ENCODE data around the gene ATG4D.

The ATG4D gene

GRCh38 chr19:10568826-10569651 is 25.3 kb downstream of the ATG4D start, which contains the start of gene CDKN2D (continued):
- TF ChIP-seq, protein P1, sequence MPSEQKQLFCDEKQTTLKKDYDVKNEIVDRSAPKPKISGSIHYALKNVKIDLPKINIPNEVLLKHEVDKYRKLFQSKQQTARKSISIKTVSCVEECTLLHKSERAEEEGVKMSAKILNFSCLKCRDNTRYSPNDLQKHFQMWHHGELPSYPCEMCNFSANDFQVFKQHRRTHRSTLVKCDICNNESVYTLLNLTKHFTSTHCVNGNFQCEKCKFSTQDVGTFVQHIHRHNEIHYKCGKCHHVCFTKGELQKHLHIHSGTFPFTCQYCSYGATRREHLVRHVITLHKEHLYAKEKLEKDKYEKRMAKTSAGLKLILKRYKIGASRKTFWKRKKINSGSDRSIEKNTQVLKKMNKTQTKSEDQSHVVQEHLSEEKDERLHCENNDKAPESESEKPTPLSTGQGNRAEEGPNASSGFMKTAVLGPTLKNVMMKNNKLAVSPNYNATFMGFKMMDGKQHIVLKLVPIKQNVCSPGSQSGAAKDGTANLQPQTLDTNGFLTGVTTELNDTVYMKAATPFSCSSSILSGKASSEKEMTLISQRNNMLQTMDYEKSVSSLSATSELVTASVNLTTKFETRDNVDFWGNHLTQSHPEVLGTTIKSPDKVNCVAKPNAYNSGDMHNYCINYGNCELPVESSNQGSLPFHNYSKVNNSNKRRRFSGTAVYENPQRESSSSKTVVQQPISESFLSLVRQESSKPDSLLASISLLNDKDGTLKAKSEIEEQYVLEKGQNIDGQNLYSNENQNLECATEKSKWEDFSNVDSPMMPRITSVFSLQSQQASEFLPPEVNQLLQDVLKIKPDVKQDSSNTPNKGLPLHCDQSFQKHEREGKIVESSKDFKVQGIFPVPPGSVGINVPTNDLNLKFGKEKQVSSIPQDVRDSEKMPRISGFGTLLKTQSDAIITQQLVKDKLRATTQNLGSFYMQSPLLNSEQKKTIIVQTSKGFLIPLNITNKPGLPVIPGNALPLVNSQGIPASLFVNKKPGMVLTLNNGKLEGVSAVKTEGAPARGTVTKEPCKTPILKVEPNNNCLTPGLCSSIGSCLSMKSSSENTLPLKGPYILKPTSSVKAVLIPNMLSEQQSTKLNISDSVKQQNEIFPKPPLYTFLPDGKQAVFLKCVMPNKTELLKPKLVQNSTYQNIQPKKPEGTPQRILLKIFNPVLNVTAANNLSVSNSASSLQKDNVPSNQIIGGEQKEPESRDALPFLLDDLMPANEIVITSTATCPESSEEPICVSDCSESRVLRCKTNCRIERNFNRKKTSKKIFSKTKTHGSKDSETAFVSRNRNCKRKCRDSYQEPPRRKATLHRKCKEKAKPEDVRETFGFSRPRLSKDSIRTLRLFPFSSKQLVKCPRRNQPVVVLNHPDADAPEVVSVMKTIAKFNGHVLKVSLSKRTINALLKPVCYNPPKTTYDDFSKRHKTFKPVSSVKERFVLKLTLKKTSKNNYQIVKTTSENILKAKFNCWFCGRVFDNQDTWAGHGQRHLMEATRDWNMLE (tag by site-specific recombination; conservative IDR thresholded peaks at IDR 0.05; ENCODE audit: low read depth), result no peak; the same call in 1 of the 2 replicates
- TF ChIP-seq ZFP37 (tag by site-specific recombination; IDR thresholded peaks at IDR 0.05) (peak; percentile 37; the same call in 1 of the 2 replicates), SALL2 (tag by site-specific recombination; IDR thresholded peaks at IDR 0.05; ENCODE audit: borderline replicate concordance) (no peak), ZBTB48 (tag by site-specific recombination; IDR thresholded peaks at IDR 0.05) (peak; percentile 50; the same call in 1 of the 2 replicates), ZNF514 (tag by site-specific recombination; IDR thresholded peaks at IDR 0.05) (no peak), SCRT2 (tag by site-specific recombination; IDR thresholded peaks at IDR 0.05) (peak; percentile 99), PRDM10 (tag by site-specific recombination; IDR thresholded peaks at IDR 0.05) (0 out of 2 replicates have a peak, but pooled peaks have one; percentile 42), SP7 (tag by site-specific recombination; IDR thresholded peaks at IDR 0.05) (peak; percentile 84), ZNF280D (tag by site-specific recombination; IDR thresholded peaks at IDR 0.05) (no peak), ZSCAN30 (tag by site-specific recombination; IDR thresholded peaks at IDR 0.05) (peak; percentile 30; the same call in 1 of the 2 replicates), YY2 (tag by site-specific recombination; IDR thresholded peaks at IDR 0.05) (0 out of 2 replicates have a peak, but pooled peaks have one; percentile 53), ZNF354C (tag by site-specific recombination; IDR thresholded peaks at IDR 0.05; ENCODE audit: borderline replicate concordance, low read depth) (no peak), ZBTB17 (tag by site-specific recombination; IDR thresholded peaks at IDR 0.05) (peak; percentile 80), ZNF530 (tag by site-specific recombination; IDR thresholded peaks at IDR 0.05; ENCODE audit: low read depth) (no peak), ZEB2 (tag by site-specific recombination; IDR thresholded peaks at IDR 0.05) (peak; percentile 93), ZNF394 (tag by site-specific recombination; IDR thresholded peaks at IDR 0.05; ENCODE audit: borderline replicate concordance) (peak; percentile 60), ZNF146 (tag by site-specific recombination; IDR thresholded peaks at IDR 0.05) (0 out of 2 replicates have a peak, but pooled peaks have one; percentile 13), ZNF843 (tag by site-specific recombination; IDR thresholded peaks at IDR 0.05) (0 out of 2 replicates have a peak, but pooled peaks have one; percentile 41)
- TF ChIP-seq, protein P2, sequence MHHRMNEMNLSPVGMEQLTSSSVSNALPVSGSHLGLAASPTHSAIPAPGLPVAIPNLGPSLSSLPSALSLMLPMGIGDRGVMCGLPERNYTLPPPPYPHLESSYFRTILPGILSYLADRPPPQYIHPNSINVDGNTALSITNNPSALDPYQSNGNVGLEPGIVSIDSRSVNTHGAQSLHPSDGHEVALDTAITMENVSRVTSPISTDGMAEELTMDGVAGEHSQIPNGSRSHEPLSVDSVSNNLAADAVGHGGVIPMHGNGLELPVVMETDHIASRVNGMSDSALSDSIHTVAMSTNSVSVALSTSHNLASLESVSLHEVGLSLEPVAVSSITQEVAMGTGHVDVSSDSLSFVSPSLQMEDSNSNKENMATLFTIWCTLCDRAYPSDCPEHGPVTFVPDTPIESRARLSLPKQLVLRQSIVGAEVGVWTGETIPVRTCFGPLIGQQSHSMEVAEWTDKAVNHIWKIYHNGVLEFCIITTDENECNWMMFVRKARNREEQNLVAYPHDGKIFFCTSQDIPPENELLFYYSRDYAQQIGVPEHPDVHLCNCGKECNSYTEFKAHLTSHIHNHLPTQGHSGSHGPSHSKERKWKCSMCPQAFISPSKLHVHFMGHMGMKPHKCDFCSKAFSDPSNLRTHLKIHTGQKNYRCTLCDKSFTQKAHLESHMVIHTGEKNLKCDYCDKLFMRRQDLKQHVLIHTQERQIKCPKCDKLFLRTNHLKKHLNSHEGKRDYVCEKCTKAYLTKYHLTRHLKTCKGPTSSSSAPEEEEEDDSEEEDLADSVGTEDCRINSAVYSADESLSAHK (tag by site-specific recombination; IDR thresholded peaks at IDR 0.05), result 0 out of 2 replicates have a peak, but pooled peaks have one; percentile 23
- TF ChIP-seq, protein P3, sequence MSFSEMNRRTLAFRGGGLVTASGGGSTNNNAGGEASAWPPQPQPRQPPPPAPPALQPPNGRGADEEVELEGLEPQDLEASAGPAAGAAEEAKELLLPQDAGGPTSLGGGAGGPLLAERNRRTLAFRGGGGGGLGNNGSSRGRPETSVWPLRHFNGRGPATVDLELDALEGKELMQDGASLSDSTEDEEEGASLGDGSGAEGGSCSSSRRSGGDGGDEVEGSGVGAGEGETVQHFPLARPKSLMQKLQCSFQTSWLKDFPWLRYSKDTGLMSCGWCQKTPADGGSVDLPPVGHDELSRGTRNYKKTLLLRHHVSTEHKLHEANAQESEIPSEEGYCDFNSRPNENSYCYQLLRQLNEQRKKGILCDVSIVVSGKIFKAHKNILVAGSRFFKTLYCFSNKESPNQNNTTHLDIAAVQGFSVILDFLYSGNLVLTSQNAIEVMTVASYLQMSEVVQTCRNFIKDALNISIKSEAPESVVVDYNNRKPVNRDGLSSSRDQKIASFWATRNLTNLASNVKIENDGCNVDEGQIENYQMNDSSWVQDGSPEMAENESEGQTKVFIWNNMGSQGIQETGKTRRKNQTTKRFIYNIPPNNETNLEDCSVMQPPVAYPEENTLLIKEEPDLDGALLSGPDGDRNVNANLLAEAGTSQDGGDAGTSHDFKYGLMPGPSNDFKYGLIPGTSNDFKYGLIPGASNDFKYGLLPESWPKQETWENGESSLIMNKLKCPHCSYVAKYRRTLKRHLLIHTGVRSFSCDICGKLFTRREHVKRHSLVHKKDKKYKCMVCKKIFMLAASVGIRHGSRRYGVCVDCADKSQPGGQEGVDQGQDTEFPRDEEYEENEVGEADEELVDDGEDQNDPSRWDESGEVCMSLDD (tag by site-specific recombination; IDR thresholded peaks at IDR 0.05), result peak; percentile 45; the same call in 1 of the 2 replicates
